Fibroblast of skin of right quadriceps (primary cell): ENCODE measurements around the gene F8A2.
"Not testable (repeated sequence)": the region's sequence is repeated elsewhere in the genome, so short reads cannot be mapped to it uniquely, and the experiment has no call there.

ENCODE experiments used
- DNase-seq: peaks from one replicate; pipeline ENCODE4 v3.0.0-alpha.2; 2013

The F8A2 gene

DNA sequence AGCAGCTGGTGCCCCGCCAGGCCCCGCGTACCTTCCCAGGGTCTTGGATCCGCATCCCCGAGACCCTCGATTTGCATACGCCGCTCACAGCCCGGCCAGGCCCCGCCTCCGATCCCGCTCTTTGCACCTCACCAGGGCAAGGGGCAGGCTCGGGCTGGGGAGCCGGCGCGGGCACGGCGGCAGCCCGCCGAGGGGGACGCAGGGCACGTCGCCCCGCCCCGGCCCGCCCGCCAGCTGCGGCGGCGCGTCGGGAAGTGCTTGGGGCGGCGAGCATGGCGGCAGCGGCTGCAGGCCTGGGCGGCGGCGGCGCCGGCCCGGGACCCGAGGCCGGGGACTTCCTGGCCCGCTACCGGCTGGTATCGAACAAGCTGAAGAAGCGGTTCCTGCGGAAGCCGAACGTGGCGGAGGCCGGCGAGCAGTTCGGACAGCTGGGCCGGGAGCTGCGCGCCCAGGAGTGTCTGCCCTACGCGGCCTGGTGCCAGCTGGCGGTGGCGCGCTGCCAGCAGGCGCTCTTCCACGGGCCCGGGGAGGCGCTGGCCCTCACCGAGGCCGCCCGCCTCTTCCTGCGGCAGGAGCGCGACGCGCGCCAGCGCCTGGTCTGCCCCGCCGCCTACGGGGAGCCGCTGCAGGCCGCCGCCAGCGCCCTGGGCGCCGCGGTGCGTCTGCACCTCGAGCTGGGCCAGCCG, at the start of gene F8A2:
Gene F8A2 (plus strand): TSS at position 253 of the 686 bp plus-strand sequence. CDS start 20 bp downstream, at position 273.
- DNase-seq = not testable (repeated sequence)

DNA sequence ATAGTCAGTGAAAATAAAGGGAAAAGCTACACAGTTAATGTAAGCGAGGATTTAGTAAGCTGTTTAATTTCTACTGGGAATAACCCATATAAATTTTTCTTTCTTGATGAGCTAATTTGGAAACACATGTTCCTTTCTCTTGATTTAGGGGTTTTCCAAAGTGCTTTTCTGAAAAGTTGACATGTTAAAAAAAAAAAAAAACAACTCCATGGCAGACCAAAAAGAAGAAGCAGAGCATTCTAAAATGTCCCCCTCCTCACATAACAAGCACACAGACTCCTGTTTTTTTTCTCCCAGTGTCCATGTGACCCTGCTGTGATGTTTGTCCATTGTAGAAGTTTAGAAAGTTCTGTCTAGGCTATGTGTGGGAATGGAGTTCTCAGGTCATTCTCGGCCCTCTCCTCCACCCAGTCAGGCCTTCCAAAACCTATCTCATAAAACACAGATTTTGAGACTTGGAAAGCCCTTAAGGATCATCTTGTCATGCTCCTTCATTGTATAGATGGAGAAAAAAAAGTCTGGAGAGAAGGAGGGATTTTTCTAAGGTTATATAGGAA, 48.3 kb upstream of the F8A2 start:
- no peak for DNase-seq

DNA sequence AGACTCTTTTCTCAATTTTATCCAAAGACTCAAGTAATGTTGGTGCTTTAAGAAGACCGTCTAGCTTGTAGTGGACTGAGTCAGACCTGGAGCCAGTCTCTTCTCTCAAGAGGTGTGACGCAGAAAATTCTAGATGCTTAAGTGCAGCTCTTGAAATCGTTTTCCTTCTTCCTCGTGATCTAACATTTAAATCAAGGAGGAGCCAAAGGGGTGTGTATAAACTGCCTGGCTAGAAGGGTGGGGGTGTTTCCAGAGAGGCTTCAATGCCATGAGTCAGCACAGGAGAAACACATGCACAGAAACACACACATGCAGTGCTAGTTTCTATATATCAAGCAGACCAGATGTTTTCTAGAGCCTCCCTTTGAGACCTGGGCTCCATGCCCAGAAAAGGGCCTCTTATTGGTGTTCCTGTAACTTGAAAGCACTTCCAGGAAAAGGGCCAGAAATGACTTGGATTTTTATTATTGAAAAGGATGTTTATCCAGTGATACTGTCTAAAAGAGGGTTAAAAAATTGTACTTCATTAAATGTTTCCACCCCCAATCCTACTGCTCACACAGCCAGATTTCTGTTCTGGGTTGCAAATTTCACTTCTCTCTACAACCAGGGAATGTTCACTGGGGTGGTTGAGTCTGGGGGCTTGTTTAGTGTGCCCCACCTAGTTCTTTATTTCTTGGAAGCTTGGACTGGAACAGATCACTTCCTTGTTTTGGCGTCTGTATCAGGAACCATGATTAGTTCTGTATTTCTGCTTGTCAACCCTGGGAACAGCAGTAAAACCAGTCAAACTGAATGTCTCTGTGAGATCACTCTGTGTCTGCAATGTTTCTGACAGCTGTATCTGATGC, 47.2 kb upstream of the F8A2 start, which contains the start of gene CLIC2:
Gene CLIC2 (minus strand): TSS at position 129 of the 851 bp plus-strand sequence. CDS start 187 bp downstream, outside the sequence.
- peak; percentile 84 for DNase-seq

DNA sequence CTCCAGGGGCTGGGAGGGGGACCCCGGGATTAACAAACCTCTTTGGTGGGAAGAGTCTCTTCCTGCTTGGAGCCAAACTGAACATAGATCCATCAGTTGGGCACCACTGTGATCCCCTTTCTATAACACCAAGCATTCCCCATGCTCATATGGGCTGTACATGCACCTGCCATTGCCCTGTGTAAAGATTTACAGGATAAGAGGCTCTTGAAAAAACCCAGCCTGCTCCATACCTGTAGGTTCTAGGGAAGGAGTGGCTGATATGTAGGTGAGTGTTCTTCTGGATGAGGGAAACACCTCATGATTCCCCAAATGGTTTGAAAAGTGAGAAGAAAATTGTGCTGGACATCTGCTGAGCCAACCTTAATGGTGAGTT, 46.6 kb upstream of the F8A2 start:
- DNase-seq = not testable (repeated sequence)

DNA sequence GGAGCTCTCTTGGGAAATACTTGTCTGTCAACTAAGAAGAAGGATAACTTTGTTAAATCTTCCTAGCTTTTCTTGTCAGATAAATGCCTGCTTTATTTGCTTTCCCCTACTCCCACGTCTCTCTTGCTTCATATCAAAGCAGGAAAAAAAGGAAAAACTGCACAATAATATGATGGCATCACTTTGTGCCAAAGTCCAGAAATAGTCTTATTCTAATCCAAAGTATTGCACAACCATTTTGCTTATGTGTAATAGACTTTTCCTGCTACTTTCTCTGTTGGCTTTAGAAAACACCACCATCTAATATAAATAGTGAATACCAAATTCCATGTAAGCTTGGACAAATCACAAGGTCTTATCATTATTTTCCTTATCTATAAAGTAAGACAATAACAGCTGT, 36.2 kb upstream of the F8A2 start:
- not testable (repeated sequence) for DNase-seq

DNA sequence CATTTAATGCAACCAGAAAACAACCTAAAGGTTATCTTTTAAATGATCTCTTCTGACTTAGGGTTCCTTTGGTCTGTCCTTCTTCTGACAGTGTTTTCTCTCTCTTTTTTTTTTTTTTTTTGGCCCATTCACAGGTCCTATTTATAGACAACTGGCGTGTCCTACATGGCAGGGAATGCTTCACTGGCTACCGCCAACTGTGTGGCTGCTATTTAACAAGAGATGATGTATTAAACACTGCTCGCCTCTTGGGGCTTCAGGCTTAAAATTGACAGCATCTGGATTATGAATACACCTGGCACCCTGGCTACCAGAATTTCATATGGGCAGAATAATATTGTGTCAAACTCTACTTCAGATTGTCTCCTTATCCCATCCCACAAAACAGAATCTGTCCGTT, 32.4 kb upstream of the F8A2 start:
- DNase-seq = not testable (repeated sequence)

DNA sequence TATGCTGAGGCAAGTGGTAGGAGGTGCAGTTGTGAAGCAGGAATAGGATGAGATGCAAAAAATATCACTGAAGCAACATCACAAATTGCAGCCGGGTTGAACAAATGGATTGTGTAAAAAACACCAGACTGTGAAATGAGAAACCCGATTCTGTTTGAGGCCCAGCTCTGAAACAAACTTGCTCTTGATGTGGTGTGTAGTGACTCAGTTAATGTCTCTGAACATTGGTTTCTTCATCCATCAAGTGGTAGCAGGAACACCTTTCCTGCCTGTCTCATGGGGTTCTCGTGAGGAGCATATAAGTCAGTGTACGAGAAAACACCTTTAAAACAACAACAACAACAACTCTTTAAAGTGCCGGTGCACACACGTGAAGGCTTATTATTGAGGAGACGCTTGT, 18.2 kb upstream of the F8A2 start:
- not testable (repeated sequence) for DNase-seq

DNA sequence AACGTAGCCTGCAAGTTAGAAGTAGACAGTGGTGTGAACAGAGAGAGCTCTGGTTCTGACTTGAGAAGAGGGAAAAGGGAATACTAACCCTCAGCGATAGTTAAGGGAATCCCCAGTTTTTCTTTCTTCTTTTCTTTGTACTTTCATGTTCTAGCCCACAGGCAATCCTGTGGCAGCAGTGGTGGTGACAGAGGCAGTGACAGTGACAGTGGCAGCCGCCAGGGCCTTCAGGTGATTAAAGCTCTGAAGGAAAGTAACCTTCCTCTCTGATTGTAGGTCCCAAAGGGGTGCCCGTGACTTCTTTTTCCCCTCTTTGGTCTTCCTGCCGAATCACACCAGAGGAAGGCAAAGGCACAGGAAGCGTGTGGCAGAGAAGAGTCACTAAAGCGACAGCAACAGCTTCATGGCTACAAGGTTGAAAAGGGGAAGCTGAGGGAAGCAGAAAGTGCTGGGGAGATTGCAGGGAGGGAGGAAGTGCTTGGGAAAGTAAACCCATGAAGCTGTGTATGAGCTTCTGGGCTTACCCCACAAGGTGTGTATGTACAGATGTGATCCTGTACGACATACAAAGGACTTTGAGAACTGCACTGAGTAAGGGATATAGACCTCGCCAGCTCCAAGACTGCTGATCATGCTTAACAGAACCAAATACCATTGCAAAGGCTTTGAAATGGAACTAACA, 8.0 kb upstream of the F8A2 start:
- not testable (repeated sequence) for DNase-seq

DNA sequence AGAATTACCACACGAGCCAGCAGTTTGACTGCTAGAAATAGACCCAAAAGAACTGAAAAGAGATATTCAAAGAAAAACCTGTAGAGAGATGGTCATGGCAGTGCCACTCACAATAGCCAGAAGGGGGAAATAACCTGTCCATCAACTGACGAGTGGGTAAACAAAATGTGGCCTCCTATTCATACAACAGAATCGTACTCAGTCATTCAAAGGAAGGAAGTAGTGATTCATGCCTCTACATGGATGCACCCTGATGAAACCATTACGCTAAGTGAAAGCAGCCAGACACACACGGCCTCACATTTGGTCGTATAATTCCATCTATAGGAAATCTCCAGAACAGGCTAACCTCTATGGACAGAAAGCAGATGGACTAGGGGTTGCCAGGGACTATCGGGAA, 2.1 kb upstream of the F8A2 start:
- not testable (repeated sequence) for DNase-seq

DNA sequence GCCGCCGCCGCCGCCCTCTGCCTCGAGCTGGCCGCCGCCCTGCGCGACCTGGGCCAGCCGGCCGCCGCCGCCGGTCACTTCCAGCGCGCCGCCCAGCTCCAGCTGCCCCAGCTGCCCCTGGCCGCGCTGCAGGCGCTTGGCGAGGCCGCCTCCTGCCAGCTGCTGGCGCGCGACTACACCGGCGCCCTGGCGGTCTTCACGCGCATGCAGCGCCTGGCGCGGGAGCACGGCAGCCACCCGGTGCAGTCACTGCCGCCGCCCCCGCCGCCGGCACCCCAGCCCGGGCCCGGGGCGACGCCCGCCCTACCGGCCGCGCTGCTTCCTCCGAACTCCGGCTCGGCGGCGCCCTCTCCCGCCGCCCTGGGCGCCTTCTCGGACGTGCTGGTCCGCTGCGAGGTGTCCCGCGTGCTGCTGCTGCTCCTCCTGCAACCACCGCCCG, 653 bp downstream of the F8A2 start:
- DNase-seq = not testable (repeated sequence)

DNA sequence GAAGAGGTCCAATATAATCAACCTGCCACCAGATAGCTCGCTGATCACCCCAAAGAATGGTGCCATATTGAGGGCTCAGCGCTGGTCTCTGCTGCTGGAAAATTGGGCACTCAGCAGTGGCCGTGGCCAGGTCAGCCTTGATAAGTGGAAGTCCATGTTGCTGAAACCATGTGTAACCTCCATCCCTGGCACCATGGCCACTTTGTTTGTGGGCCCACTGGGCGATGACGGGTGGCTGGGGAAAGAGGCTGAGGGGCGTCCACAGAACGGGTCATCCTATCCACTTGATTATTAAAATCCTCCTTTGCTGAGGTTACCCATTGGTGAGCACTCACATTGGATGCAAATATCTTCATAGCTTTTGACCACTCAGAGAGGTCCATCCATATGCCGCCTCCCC, 7.7 kb downstream of the F8A2 start:
- DNase-seq = no peak

DNA sequence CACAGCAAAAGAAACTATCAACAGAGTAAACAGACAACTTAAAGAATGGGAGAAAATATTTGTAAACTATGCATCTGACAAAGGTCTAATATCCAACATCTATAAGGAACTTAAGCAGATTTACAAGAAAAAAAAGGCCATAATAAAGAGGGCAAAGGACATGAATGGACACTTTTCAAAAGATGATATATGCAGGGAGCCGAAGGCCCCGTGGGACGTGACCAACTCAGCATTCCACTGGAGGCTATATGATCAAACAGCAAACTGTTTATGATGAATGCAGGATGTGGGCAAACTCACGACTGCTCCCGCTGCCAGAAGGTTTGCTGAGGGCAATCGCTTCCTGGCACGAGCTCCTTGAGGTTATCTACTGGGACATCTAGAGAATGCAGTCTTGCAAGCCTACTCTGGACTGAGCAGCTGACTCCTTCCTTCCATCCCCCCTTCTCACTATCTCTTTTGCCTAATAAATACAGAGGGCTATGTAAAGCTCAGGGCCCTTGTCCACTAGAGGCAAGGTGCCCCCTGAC, 12.9 kb downstream of the F8A2 start:
- not testable (repeated sequence) for DNase-seq

DNA sequence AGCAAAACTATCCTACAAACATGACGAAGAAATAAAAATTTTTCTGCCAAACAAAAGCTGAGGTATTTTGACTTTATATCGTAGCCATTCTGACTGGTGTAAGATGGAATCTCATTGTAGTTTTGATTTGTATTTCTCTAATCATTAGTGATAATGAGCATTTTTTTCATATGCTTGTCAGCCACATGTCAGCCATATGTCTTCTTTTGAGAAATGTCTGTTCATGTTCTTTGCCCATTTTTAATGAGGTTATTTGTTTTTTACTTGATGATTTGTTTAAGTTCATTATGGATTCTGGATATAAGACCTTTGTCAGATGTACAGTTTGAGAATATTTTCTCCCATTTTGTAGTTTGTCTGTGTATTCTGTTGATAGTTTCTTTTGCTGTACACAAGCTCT, 24.5 kb downstream of the F8A2 start:
- no peak for DNase-seq

DNA sequence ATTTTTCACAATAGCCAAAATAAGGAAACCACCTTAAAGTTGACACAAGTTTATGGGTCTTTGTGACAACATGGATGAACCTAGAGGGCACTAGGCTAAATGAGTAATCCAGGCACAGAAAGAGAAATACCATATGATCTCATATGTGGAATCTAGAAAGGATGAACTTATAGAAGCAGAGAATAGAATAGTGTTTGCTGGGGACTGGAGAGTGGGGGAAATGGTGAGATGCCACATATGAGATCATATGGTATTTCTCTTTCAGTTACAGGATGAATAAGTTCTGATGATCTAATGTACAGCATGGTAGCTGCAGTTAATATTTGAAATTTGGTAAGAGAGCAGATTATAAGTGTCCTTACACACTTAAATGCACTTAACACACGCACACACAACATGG, 35.9 kb downstream of the F8A2 start:
- DNase-seq = no peak
